GM18873 (cell line): ENCODE measurements around the gene DGKZ.
"Not testable (repeated sequence)": the region's sequence is repeated elsewhere in the genome, so short reads cannot be mapped to it uniquely, and the experiment has no call there.

ENCODE experiments used
- ATAC-seq: cut with Tn5 transposase; IDR thresholded peaks from one replicate; pipeline ENCODE4 v1.9.1; 2021; ENCODE audit warnings: mild to moderate bottlenecking, moderate library complexity, moderate number of reproducible peaks; ENCODE audit not compliant: unreplicated experiment, low FRiP score

The DGKZ gene

DNA sequence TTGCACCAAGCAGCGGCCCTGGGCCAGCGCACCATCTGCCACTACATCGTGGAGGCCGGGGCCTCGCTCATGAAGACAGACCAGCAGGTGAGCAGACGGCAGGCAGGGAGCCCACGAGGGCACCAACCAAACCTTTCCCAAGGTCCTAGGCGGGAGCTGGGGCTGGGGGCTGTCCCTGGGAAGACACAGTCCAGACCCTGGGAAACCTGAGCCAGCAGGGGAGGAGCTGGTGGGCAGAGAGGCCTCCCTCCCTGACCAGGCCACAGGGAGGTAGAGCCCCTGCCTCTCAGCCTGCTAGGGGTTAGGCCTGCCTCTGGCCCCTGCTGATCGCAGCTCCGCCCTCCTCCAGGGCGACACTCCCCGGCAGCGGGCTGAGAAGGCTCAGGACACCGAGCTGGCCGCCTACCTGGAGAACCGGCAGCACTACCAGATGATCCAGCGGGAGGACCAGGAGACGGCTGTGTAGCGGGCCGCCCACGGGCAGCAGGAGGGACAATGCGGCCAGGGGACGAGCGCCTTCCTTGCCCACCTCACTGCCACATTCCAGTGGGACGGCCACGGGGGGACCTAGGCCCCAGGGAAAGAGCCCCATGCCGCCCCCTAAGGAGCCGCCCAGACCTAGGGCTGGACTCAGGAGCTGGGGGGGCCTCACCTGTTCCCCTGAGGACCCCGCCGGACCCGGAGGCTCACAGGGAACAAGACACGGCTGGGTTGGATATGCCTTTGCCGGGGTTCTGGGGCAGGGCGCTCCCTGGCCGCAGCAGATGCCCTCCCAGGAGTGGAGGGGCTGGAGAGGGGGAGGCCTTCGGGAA lies 32.4 kb downstream of the DGKZ start:
- ATAC-seq = not testable (repeated sequence)

DNA sequence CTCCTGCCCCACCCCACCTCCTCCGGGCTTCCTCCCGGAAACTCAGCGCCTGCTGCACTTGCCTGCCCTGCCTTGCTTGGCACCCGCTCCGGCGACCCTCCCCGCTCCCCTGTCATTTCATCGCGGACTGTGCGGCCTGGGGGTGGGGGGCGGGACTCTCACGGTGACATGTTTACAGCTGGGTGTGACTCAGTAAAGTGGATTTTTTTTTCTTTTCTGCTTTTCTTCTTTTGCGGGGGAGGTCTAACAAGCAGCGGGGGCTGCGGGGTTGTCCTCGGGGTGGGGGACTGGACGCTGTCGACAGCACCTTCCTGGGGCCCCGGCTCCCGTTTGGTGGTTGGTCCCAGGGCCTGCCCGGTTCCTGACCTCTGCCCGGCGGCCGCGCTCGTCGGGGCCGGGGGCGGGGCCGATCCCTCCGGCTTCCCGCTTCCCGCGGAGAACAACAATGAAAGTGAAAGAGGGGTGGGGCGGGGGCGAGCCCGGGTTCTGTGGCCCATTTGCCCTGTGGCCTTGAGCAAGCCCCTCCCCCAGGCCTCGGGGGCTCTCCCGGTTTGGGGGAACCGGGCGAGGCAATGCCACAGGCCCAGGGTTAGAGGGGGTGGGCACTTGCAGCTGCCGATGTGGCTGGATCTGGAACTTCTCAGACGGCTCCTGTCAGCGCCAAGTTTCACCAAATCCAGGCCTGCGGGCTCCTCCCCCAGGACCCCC lies 33.2 kb downstream of the DGKZ start:
- no peak for ATAC-seq

DNA sequence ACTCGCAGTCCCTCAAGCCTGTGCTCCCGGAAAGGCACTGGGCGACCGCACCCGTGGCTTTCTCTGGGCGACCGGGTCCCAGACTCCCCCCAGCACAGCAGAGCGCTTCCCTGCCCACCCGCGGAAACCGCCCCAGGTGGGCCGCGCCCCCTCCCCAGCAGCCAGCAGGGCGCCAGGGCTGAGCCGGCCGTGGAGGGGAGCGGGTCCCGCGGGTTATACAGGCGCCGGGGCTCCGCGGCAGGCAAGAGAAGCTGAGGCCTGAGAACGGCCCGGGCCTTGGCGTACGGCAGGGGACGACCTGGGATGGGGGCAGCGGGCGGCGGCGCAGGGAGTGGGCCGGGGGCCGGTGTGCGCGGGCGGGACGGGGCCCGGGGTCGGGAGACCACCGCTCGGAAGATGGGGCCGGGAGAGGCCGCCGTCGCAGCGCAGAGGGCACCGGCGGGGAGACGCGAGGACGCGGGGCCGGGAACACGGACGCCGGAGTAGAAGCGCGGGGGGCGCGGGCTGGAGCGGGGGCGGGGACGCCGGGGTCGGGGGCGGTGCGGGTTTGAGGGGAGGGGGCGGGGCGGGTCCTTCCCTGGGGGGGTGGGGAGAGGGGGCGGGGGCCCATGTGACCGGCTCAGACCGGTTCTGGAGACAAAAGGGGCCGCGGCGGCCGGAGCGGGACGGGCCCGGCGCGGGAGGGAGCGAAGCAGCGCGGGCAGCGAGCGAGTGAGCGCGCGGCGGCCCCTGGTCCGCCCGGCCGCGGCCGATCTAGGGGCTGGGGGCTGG lies 34.0 kb downstream of the DGKZ start, which contains the start of gene MDK:
Gene MDK, plus strand, starts transcription at position 622 of the 771 bp plus-strand sequence. CDS start 389 bp downstream, outside the sequence.
- no peak for ATAC-seq

DNA sequence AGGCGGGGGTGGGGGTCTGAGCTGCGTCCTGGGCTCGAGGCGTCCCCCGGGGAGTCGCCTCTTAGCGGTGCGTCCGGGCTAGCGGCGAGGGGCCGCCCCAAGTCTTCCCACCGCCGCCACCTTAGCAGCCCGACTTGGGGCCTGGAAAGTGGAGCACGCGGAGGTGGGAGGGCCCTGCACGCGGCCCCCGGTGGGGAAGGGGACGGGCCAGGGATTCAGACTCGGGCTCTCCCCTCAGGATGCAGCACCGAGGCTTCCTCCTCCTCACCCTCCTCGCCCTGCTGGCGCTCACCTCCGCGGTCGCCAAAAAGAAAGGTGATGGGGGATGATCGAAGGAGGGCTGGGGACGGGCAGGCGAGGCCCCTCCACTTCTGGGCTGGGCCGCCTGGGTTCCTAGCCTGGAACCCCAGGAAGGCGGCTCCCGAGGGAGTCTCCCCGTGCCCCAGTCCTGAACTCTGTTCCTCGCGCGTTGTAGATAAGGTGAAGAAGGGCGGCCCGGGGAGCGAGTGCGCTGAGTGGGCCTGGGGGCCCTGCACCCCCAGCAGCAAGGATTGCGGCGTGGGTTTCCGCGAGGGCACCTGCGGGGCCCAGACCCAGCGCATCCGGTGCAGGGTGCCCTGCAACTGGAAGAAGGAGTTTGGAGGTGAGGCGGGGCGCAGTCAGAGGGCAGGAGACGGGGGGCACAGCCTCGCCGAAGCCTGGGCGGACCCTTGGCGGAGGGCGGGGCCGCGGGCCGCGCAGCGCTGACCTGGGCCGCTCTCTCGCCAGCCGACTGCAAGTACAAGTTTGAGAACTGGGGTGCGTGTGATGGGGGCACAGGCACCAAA lies 34.8 kb downstream of the DGKZ start:
- ATAC-seq = no peak

DNA sequence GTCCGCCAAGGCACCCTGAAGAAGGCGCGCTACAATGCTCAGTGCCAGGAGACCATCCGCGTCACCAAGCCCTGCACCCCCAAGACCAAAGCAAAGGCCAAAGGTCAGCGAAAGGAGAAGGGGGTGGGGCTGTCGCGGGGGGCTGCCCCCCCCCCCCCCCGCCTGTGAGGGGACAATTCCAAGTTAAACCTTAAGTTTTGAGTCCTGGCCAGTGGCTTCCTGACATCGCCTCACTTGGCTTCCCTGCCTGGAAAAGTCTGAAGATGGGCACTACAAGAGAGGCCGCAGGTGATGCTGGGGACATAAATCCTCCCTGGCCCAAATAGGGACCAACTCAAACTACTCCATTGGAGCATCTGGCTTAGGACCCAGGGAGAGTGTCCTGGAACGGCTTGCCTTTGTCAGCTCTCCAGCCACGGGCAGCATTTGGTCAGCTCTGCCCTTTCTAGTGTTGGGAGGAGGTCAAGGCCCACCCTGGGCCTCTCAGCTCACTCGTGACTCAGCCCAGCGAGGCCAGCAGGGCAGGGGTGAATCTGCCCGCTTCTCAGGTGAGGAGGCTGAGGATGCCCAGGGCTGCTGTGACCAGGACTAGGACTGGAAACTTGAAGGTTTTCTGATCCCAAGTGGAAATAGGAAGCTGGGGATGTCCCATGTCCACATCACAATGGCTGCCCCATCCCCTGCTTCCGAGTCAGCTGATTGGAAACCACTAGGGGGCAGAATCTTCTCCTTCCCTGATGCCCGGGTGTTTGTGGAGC lies 35.6 kb downstream of the DGKZ start:
- ATAC-seq = no peak

DNA sequence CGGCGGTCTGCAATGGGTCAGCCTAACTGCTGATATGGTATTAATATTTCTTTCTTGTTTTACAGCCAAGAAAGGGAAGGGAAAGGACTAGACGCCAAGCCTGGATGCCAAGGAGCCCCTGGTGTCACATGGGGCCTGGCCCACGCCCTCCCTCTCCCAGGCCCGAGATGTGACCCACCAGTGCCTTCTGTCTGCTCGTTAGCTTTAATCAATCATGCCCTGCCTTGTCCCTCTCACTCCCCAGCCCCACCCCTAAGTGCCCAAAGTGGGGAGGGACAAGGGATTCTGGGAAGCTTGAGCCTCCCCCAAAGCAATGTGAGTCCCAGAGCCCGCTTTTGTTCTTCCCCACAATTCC lies 36.1 kb downstream of the DGKZ start:
- no peak for ATAC-seq

DNA sequence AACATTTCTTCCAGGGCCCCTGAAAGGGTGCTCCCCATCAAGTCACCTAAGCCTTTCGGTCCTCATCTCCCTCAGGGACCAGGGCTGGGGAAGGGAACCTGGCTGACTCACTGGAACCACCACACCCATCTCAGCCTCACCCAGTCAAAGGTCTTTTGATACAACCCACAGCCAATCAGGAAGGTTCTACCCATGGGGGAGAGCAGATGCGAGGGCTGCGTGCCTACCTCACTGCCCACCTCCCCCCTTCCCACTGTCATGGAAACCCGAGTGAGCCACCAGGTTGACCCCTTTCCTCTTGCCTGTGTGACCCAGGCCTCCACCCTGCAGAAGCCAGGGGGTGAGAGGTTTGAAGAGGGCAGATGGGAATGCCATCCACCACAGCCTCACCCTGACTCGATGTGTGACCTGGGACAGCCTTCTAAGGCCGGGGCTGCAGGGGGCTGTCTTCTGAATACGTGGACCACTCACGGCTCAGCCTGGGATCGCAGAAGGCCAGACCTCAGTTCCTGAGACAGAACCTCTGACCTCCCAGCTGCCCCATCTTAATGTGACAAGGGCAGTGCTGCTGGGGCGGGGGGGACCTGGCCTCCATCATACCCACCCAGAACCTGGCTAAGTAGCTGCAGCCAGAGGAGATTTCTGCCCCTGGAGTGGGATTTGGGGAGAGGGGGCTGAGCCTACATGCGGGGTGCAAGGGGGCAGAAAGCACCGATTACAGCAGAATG lies 36.9 kb downstream of the DGKZ start:
- no peak for ATAC-seq

DNA sequence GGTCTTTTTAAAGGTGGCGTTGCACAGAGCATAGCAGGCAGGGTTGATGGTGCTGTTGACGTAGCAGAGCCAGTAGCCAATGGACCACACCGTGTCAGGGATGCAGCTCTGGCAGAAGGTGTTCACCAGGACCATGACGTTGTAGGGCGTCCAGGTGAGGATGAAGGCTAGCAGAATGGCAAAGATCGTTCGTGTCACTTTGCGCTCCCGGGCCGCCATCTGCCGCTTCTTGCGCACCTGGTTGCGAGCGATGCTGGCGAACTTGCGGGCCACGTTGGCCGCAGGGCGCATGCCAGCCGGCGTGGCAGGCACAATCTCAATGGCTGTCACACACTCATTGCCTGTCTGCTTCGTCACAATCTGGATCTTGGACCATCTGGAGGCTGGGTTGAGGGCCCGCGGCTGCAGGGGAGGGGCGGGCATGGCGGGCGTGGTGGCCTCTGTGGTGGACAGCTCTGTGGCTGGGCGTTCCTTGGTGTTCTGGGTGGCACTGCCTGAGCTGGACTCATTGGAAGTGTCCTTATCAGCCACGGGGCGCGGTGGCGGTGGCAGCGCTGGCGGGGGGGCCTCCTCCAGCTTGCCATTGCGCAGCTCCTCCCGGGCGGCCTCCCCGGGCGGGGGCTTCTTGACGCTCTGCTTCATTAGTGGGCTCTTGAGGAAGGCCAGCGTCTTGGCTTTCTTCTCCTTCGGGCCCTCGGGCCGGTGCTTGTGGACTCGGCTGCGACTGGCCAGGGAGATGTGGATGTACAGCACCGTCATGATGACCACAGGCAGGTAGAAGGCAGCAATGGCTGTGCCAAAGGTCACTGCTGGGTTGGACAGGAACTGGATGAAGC lies 38.1 kb downstream of the DGKZ start:
- no peak for ATAC-seq

DNA sequence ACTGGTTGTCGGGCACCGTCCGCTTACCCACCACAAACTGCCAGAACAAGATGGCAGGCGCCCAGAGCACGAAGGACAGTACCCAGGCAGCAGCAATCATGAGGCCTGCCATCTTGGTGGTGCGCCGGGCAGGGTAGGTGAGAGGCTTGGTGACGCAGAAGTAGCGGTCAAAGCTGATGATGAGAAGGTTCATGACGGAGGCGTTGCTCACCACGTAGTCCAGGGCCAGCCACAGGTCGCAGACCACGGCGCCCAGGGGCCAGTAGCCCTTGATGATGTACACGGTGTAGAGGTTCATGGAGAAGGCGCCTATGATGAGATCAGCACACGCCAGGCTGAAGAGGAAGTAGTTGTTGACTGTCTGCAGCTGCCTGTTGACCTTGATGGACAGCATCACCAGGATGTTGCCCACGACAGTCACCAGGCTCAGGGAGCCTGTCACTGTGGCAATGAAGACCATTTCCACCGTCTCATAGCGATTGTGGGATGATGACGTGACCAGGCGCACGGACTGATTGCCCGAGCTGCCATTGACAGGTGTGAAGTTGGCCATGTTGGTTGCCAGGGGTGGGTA lies 38.8 kb downstream of the DGKZ start:
- no peak for ATAC-seq

DNA sequence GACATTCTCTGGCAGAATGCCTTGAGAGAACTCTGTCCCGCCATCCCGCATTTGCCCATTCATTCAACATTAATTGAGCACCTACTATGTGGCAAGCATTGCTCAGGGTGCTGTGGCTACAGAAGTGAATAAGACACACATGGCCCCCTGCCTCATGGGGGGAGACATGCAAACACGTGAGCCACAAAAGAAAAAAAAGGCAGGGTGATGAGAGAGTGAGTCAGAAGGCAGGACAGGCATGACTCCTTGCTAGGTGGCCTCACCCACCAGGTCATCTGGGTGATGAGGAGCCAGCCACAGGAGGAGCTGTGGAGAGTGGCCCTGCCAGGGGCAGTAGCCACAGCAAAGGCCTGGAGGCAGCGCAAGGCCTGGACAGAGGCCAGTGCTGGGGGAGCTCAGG lies 39.4 kb downstream of the DGKZ start:
- ATAC-seq = no peak

DNA sequence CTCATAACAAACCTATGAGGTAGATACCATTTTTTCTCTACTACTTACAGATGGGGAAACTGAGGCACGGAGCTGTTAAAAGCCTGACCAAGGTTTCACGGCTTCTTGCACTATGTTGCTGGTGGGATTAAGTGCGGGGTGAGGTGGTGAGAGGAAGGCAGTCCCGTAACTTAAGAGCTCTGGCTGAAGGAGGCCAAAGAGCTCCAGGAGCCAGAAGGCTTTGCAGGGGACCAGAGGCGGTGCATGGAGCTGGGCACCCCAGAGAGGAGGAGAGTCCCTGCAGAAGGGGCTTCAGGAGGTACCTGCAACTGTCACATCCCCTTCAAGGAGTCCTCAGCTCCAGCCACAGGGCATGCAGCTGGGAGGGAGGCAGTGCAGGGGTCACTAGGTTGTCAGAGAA lies 40.2 kb downstream of the DGKZ start:
- no peak for ATAC-seq

DNA sequence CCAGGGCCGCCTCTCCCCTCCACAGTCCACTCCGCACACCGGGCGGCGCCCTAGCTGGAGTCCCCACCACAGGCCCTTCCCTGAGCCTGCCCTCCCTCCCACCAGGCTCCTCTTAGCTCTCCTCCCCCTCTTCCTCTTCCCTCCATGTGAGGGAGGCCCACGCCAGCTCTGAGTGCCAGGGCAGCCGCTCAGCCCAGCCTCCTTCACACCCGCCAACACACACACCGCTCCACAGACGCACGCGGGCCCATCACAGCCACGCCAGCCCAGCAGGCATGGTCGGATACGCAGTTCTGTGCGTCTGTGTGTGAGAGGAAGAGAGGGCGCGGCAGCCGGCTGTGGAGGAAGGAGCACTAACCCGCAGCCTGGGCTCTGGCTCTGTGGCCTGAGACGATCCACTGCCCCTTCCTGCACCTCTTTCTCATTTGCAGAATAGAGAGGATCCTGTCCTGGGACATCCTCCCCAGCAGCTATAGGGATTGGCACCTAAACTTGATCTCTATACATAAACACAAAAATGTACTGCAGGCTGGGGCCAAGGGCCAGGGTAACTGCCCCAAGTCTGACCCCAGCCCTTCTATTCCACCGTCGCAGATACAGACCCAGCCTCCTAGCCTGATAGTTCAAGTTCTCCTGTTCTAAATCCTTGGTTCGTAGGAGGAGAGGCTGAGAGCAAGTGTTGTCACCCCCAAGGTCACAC lies 40.8 kb downstream of the DGKZ start:
- no peak for ATAC-seq

DNA sequence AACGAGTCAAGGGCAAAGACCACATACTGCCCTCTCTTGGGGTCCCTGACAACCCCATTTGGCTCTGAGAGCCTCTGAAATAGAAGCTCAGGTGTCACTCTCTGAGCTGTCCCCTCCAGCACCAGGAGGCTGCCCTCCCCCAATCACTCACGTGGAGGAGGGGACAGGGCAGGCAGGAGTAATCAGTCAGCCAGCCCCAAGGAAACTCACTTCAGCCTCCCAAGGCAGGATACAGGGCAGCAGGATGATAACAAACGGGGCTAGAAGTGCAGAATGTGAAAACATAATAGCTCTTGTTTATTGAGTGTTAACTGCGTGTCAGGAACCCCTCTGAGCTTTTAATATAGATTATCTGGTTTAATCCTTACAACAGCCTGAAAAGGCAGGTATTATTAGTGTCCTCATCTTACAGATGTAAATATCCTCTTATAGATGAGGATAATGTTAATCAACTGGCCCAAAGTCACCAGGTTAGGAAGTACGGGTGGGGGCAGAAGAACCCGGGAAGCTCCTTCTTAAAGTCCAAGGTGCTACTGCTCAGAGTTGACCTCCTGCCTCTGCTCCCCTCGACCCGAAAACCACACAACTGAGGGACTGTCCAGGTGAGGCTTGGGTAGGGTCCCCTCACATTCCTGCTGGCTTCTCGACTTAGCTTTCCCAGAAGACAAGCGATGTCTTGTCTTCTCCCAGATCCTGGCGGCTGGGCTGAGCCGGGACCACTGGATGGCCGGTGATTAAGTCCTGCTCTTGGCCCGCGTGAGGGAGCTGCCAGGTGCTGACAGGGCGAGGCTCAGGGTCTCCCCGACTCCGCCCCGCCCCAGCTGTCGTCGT lies 41.6 kb downstream of the DGKZ start:
- no peak for ATAC-seq

DNA sequence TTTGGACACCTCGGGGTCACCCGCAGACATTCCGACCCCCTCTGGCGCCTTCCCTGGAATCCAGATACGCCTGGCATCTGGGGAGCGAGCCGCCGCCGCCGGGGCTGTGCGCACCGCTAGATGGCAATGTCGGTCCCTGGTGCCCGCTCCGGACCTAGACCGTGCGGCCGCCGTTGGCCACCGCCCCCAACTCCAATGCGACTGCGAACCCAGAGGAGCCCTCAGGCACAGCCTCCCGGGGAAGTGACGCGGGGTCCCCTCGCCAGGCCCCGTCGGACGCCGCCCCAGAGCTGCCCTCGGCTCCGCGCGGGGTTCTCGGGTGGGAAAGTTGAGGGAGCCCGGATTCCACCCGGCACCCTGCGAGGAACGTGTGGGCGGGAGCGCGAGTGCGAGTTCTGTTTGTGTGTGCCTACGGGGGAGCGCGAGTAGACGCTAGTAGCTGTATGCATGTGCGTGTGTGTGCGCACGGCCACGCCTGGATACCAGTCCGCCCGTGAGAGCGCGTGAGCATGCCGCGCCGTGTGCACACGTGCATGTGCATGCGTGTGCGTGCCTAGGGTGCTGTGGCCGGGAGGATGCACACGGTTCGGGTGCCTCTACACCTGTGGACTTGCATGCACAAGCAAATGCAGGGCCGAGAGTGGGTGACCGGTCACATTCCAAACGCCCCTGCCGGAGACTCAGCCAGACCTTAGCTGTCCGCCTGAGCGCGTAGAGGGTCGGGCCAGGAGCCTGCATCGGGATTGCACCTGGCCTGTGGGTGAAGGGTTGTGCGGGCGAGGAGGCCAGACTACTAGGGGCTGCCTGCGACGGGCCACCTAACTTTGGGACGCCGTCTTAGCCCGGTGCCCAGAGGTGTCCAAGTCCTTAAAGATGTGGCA lies 42.4 kb downstream of the DGKZ start:
- no peak for ATAC-seq
